ENCODE results near the gene IRF2BP2.

DNA sequence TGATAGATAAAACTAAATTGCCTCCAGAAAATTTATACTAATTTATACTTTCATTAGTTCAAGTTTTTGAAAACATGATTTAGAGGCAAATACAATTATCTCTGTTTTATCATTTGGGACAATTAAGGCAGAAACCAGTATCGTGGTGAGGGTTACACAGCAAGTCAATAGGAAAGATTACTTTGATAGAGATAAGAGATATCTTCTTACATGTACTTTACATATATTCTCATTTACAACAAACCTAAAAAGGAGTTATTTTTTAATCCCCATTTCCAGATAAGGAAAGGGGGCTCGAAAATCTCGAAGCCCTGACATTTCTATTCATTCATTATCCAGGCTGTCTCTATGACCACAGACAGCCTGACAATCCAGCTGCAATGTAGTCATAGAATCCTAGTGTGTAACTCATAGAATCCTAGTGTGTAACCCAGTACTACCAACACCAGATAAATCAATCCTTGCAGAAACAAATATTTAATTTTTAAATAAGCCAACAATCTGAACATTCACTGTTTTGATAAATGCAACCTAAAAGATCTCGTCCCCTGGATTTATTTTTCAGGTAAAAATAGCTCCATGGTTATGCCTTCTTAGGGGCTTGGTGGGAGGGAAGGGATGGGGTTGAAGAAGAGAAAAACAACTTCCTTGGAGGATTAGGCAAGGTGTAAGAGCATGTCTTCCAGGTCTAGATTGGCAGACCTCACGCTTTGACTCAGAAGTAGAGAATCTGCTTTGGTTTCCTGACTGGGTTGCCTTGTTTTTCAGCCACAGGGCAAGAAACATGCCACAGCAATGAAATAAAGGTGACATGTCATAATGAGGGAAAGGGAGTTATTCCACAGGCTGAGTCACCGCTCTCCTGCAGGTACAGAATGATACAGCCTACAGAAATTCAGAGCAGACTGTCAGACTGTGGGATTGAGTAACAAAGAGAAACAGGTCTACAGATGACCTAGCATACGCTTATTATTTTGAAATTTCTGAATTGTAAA lies 45.6 kb downstream of the IRF2BP2 start:
- TF ChIP-seq, protein P1, sequence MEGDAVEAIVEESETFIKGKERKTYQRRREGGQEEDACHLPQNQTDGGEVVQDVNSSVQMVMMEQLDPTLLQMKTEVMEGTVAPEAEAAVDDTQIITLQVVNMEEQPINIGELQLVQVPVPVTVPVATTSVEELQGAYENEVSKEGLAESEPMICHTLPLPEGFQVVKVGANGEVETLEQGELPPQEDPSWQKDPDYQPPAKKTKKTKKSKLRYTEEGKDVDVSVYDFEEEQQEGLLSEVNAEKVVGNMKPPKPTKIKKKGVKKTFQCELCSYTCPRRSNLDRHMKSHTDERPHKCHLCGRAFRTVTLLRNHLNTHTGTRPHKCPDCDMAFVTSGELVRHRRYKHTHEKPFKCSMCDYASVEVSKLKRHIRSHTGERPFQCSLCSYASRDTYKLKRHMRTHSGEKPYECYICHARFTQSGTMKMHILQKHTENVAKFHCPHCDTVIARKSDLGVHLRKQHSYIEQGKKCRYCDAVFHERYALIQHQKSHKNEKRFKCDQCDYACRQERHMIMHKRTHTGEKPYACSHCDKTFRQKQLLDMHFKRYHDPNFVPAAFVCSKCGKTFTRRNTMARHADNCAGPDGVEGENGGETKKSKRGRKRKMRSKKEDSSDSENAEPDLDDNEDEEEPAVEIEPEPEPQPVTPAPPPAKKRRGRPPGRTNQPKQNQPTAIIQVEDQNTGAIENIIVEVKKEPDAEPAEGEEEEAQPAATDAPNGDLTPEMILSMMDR (IDR thresholded peaks at IDR 0.05) = no peak
- no peak for TF ChIP-seq EZH2 (IDR thresholded peaks at IDR 0.05; ENCODE audit: borderline replicate concordance, insufficient read depth, low read depth, low read length, poor library complexity, severe bottlenecking)
